ENCODE data around the gene UTF1.
A peak's percentile ranks its signal among the peaks of the same experiment; 100 is the strongest.
"Not testable (repeated sequence)": the region's sequence is repeated elsewhere in the genome, so short reads cannot be mapped to it uniquely, and the experiment has no call there.

Gene UTF1

GRCh38 chr10:133259602-133259989, 29.6 kb downstream of the UTF1 start:
- no peaks in the 10 kb centered on the region for H3K9me3 ChIP-seq
- H3K36me3 ChIP-seq: no peaks in the 10 kb centered on the region
- no peak for TF ChIP-seq CTCF (IDR thresholded peaks at IDR 0.05; ENCODE audit: low read depth, low read length)
- peaks cover 6% of the 10 kb centered on the region for H3K4me1 ChIP-seq
- peaks cover 11% of the 10 kb centered on the region for H3K27me3 ChIP-seq
- H3K4me3 ChIP-seq (ENCODE audit: low read depth, low read length): no peak overlapping the region
- no peak for DNase-seq

DNA sequence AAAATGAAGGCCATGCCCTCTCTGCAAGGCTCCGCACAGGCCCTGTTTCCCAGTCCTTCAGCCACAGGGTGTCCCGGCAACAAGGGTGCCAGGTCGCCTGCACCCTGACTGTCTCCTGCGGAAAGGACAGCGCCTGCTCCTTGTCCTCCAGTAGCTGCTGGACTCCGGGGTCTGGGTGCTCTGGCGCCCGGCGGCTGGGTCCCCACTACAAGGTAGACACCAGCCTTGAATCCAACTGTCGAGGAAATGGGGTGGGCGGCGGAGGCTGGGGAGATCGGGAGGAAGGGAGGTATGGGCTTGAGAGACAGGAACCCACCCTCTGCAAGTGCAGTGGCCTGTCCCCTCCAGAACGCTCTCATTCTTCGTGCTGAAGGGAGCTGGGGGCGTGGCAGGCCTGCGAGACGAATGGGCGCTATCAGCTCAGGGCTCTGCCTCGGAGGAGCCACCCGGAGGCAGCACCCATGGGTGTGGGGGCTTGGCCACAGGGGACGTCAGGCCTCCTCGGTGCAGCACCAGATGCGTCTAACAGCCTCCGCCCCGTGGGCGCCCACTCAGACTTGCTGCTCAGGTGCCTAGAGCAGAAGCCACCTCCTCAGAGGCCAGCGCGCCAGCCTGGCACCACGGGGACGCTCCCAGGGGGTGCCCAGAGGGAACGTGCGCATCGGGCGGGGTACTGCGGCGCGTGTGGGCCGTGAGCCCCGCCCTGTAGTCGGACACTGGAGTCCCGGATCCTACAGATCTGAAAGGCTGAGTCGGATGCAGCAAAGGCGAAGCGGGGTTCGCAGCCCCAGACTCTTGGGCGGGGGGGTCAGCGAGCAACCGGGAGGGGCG, 31.1 kb downstream of the UTF1 start:
- no peak for TF ChIP-seq CTCF (IDR thresholded peaks at IDR 0.05; ENCODE audit: low read depth, low read length)
- peaks cover 11% of the 10 kb centered on the region for H3K27me3 ChIP-seq
- peaks cover 6% of the 10 kb centered on the region for H3K4me1 ChIP-seq
- H3K4me3 ChIP-seq (ENCODE audit: low read depth, low read length): peak overlapping the region; percentile 55
- no peaks in the 10 kb centered on the region for H3K9me3 ChIP-seq
- peak; percentile 46 for DNase-seq
- no peaks in the 10 kb centered on the region for H3K36me3 ChIP-seq

GRCh38 chr10:133261726-133262325, 31.8 kb downstream of the UTF1 start:
- H3K27me3 ChIP-seq: peaks cover 11% of the 10 kb centered on the region
- DNase-seq: peak; percentile 88
- peaks cover 6% of the 10 kb centered on the region for H3K4me1 ChIP-seq
- H3K36me3 ChIP-seq: no peaks in the 10 kb centered on the region
- peak overlapping the region; percentile 55 for H3K4me3 ChIP-seq (ENCODE audit: low read depth, low read length)
- no peaks in the 10 kb centered on the region for H3K9me3 ChIP-seq
- no peak for TF ChIP-seq CTCF (IDR thresholded peaks at IDR 0.05; ENCODE audit: low read depth, low read length)

GRCh38 chr10:133262696-133263095, 32.7 kb downstream of the UTF1 start:
- Histone ChIP-seq H3K36me3 (no peaks in the 10 kb centered on the region), H3K4me1 (peaks cover 6% of the 10 kb centered on the region), H3K4me3 (ENCODE audit: low read depth, low read length) (no peak overlapping the region), H3K9me3 (no peaks in the 10 kb centered on the region), H3K27me3 (peaks cover 11% of the 10 kb centered on the region)
- no peak for TF ChIP-seq CTCF (IDR thresholded peaks at IDR 0.05; ENCODE audit: low read depth, low read length)
- DNase-seq: no peak

DNA sequence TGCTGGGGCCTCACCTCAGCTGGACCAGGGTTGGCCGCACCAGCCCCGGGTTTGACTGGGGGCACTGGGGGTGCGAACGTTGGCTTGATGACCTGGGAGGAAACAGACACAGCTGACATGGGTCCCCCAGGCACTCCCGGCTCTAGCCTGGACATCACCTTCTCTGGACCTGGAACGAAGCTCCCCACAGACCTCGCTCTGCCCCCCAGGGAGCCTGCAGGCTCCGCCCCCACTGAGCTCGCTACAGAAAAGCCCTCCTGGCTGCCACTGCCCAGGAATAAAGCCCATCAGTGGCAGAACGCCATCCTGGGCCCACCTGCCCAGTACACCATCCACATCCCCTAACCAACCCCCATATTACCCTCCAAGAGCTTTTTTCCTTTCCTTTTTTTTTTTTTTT, 33.7 kb downstream of the UTF1 start:
- TF ChIP-seq CTCF (IDR thresholded peaks at IDR 0.05; ENCODE audit: low read depth, low read length): no peak
- Histone ChIP-seq H3K4me3 (ENCODE audit: low read depth, low read length) (no peak overlapping the region), H3K9me3 (no peaks in the 10 kb centered on the region), H3K4me1 (no peaks in the 10 kb centered on the region), H3K36me3 (no peaks in the 10 kb centered on the region), H3K27me3 (peaks cover 11% of the 10 kb centered on the region)
- no peak for DNase-seq

- H3K36me3 ChIP-seq: no peaks in the 10 kb centered on the region
- H3K27me3 ChIP-seq: peaks cover 11% of the 10 kb centered on the region
- no peak for TF ChIP-seq CTCF (IDR thresholded peaks at IDR 0.05; ENCODE audit: low read depth, low read length)
- no peak overlapping the region for H3K4me3 ChIP-seq (ENCODE audit: low read depth, low read length)
- no peaks in the 10 kb centered on the region for H3K9me3 ChIP-seq
- H3K4me1 ChIP-seq: no peaks in the 10 kb centered on the region
- DNase-seq: no peak
These were observed 34.4 kb downstream of the UTF1 start for GRCh38 chr10:133264461-133264860.

DNA sequence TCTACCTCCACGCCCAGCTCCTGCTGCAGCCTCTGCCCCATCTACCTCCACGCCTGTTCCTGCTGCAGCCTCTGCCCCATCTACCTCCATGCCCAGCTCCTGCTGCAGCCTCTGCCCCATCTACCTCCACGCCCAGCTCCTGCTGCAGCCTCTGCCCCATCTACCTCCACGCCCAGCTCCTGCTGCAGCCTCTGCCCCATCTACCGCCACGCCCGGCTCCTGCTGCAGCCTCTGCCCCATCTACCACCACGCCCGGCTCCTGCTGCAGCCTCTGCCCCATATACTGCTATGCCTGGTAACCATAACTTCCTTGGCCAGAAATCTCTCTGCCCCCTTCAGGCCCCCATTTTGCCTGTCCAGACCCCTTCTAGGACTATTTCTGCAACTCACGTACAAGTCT, 35.0 kb downstream of the UTF1 start:
- not testable (repeated sequence) for H3K4me1 ChIP-seq; H3K9me3 ChIP-seq; H3K4me3 ChIP-seq (ENCODE audit: low read depth, low read length); DNase-seq; H3K36me3 ChIP-seq
- peaks cover 11% of the 10 kb centered on the region for H3K27me3 ChIP-seq

Measured in BE2C (cell line).